NCI-H2107 treated with DMSO at 0.1 percent for 48 hours (cell line): Measurements from ENCODE around the gene CCL5.

Experiments used
- DNase-seq: peaks from one replicate; lab custom pipeline; 2025; ENCODE audit not compliant: unreplicated experiment; lab: John Stamatoyannopoulos, UW

The CCL5 gene

GRCh38 chr17:35879773-35880654 is at the start of gene CCL5:
TSS of gene CCL5 (minus strand) at chr17:35880360.
- no peak for DNase-seq

GRCh38 chr17:35927714-35928113 is 47.6 kb upstream of the CCL5 start:
- no peak for DNase-seq

- no peak for DNase-seq
These were observed 43.5 kb upstream of the CCL5 start for GRCh38 chr17:35923609-35924114.

- DNase-seq, result no peak
These were observed 40.1 kb upstream of the CCL5 start for GRCh38 chr17:35920229-35920628.

- no peak for DNase-seq
These were observed 38.5 kb upstream of the CCL5 start for GRCh38 chr17:35918665-35919064.

GRCh38 chr17:35917519-35918213 is 37.5 kb upstream of the CCL5 start:
- DNase-seq, result no peak

- DNase-seq, result no peak
These were observed 35.2 kb upstream of the CCL5 start for GRCh38 chr17:35915153-35915964.

- no peak for DNase-seq
These were observed 34.2 kb upstream of the CCL5 start for GRCh38 chr17:35914354-35914753.

- no peak for DNase-seq
These were observed 33.4 kb upstream of the CCL5 start for GRCh38 chr17:35913609-35914008.

- no peak for DNase-seq
These were observed 32.8 kb upstream of the CCL5 start for GRCh38 chr17:35912942-35913341.

- DNase-seq, result no peak
These were observed 32.3 kb upstream of the CCL5 start for GRCh38 chr17:35912339-35912912.

- DNase-seq, result no peak
These were observed 29.2 kb upstream of the CCL5 start for GRCh38 chr17:35909408-35909807.

- DNase-seq, result no peak
These were observed 27.5 kb upstream of the CCL5 start for GRCh38 chr17:35907691-35908090.

- no peak for DNase-seq
These were observed 26.9 kb upstream of the CCL5 start for GRCh38 chr17:35906926-35907637.

GRCh38 chr17:35906191-35906925 is 26.2 kb upstream of the CCL5 start:
- DNase-seq, result no peak

- no peak for DNase-seq
These were observed 23.3 kb upstream of the CCL5 start for GRCh38 chr17:35903451-35903850.

- no peak for DNase-seq
These were observed 21.5 kb upstream of the CCL5 start for GRCh38 chr17:35901631-35902175.

GRCh38 chr17:35900708-35901480 is 20.7 kb upstream of the CCL5 start:
- DNase-seq, result no peak

GRCh38 chr17:35900280-35900679 is 20.1 kb upstream of the CCL5 start:
- DNase-seq, result no peak
